Smooth muscle cell (in vitro differentiated cells): ENCODE measurements around the gene KCNT2. TPM values are rescaled to one million over a fixed set of nuclear protein-coding genes. Genes with fewer than 3 reads are reported as not detected.

ENCODE experiments used
- DNase-seq: peaks from one replicate; lab custom pipeline; 2025; ENCODE audit not compliant: unreplicated experiment; lab: John Stamatoyannopoulos, UW
- H2AFZ ChIP-seq: fragments of 200-600 bp; sonication (generic); 2 replicates; pipeline ENCODE4 v1.6.0; 2016; ENCODE audit warnings: antibody characterized with exemption, low read depth, mild to moderate bottlenecking
- H3F3A ChIP-seq: fragments of 200-600 bp; sonication (generic); 2 replicates; pipeline ENCODE4 v1.6.0; 2017; ENCODE audit warnings: antibody characterized with exemption, low read depth
- H3K27ac ChIP-seq: fragments of 200-600 bp; sonication (generic); 2 replicates; pipeline ENCODE4 v1.5.1; 2016; ENCODE audit warnings: low read depth, mild to moderate bottlenecking
- H3K27me3 ChIP-seq: fragments of 200-600 bp; sonication (generic); 2 replicates; pipeline ENCODE4 v1.6.1; 2016; ENCODE audit warnings: low read depth, mild to moderate bottlenecking
- H3K36me3 ChIP-seq: fragments of 200-600 bp; sonication (generic); 2 replicates; pipeline ENCODE4 v1.5.1; 2016; ENCODE audit warnings: low read depth
- H3K4me1 ChIP-seq: fragments of 200-600 bp; sonication (generic); 2 replicates; pipeline ENCODE4 v1.5.1; 2016; ENCODE audit warnings: low read depth
- H3K4me2 ChIP-seq: fragments of 200-600 bp; sonication (generic); 2 replicates; pipeline ENCODE4 v1.6.0; 2016; ENCODE audit warnings: mild to moderate bottlenecking
- H3K4me3 ChIP-seq: fragments of 200-600 bp; sonication (generic); 2 replicates; pipeline ENCODE4 v1.5.1; 2016; ENCODE audit warnings: mild to moderate bottlenecking
- H3K79me2 ChIP-seq: fragments of 200-600 bp; sonication (generic); 2 replicates; pipeline ENCODE4 v1.6.0; 2016; ENCODE audit warnings: low read depth, mild to moderate bottlenecking
- H3K9ac ChIP-seq: fragments of 200-600 bp; sonication (generic); 2 replicates; pipeline ENCODE4 v1.6.0; 2016; ENCODE audit warnings: low read depth
- H3K9me3 ChIP-seq: fragments of 200-600 bp; sonication (generic); replicated peaks from 2 replicates; pipeline ENCODE4 v1.5.1; 2016; ENCODE audit warnings: low read depth
- H4K20me1 ChIP-seq: fragments of 200-600 bp; sonication (generic); 2 replicates; pipeline ENCODE4 v1.6.0; 2016; ENCODE audit warnings: low read depth
- CTCF ChIP-seq: fragments of 200-600 bp; sonication (generic); IDR thresholded peaks from 2 replicates; pipeline ENCODE4 v1.5.1; 2017; ENCODE audit warnings: borderline replicate concordance, mild to moderate bottlenecking, antibody characterized with exemption; ENCODE audit not compliant: insufficient read depth, poor library complexity, severe bottlenecking
- WGBS: methylation state at CpG from one replicate; pipeline ENCODE4 v1.1.7; 2016; ENCODE audit warnings: low lambda C conversion rate; 5-methylcytosine and 5-hydroxymethylcytosine counted together
- polyA plus RNA-seq: library from polyadenylated mRNA; unstranded; fragments of >200 nt; fragmentation: Nextera tagmentation; extraction: Ambion mirVana; gene quantifications from 2 replicates; pipeline ENCODE4 v1.2.1, GENCODE V29; 2016
- total RNA-seq: library from RNA; depleted of rRNA; stranded (reverse); fragments of >200 nt; gene quantifications from 2 replicates; pipeline ENCODE4 v1.2.3, GENCODE V29; 2014

KCNT2 gene
- total and polyA plus RNA-seq, 2 experiments from 2014 or later = 1.3 to 2.7 TPM

DNA sequence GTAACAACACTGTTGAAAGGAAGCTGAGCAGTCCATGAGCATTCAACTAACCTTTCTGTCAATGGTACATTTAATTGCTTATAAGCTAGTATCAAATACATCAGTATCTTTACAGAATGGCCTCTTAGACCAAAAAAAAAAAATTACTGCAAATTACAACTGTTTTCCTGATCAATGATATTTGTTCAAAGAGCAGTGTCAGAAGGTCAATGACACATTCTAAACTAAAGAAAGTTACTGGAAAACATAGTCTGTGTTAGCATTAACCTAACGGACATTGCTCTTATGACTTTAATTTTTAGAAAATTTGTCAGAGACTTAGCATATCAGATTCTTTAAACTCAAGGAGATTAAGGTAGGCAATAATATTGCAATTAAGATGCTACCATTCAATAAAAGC lies 162.5 kb downstream of the KCNT2 start:
- Histone ChIP-seq H3K9ac (no peak overlapping the region), H3K9me3 (no peaks in the 10 kb centered on the region), H3K27ac (no peak overlapping the region), H3F3A (no peaks in the 10 kb centered on the region), H4K20me1 (no peaks in the 10 kb centered on the region), H3K79me2 (no peaks in the 10 kb centered on the region), H3K36me3 (no peaks in the 10 kb centered on the region), H2AFZ (no peak overlapping the region), H3K4me3 (no peak overlapping the region), H3K4me1 (peaks cover 3% of the 10 kb centered on the region), H3K4me2 (no peak overlapping the region), H3K27me3 (no peaks in the 10 kb centered on the region)
- WGBS = 100% methylated on average over 1 of the region's 1 CpG
- DNase-seq = no peak
- no peak for TF ChIP-seq CTCF

DNA sequence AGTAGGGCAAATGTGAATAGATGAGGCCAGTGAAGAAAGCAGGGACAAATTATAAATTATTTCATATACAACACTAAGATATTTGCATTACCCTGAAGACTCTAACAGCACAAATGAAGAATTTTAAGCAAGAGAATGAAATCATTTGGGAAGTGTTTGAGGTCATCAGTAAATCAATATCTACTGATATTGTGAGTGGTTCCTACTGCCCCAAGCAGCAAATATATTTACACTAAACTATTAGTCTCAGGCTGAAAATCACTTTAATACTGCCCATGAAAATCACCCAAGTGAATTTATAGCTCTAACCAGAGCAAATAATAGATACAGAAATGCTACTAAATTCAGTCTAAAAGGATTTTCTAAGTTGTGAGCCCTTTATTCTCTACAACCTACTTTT lies 163.6 kb downstream of the KCNT2 start:
- TF ChIP-seq CTCF = no peak
- no peak overlapping the region for H3K4me3 ChIP-seq
- H3K9ac ChIP-seq = no peak overlapping the region
- H3K4me2 ChIP-seq = no peak overlapping the region
- H3K36me3 ChIP-seq = no peaks in the 10 kb centered on the region
- H3K4me1 ChIP-seq = no peaks in the 10 kb centered on the region
- no peaks in the 10 kb centered on the region for H3K9me3 ChIP-seq
- no peak for DNase-seq
- no peaks in the 10 kb centered on the region for H4K20me1 ChIP-seq
- H3K27ac ChIP-seq = no peak overlapping the region
- no peaks in the 10 kb centered on the region for H3F3A ChIP-seq
- no peaks in the 10 kb centered on the region for H3K79me2 ChIP-seq
- no peaks in the 10 kb centered on the region for H3K27me3 ChIP-seq
- no peak overlapping the region for H2AFZ ChIP-seq

DNA sequence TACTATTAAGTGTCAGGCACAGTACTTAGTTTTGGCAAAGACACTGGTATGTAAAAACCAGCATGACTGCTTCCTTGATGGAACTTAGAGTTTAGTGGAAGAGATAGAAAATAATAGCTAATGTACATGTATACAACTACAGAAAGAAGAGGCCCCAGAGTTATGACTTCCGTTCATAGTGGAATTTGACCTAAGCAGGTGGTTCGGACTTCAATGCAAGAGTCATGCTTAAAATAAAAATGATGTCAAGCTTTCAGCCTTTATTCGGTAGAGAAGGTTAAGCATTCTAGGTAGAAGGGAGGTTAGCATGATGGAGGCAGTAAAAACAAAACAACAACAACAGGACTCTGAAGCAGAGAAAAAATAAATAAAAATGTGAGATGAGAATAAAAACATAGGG lies 165.9 kb downstream of the KCNT2 start:
- no peak for DNase-seq
- no peaks in the 10 kb centered on the region for H3K79me2 ChIP-seq
- no peaks in the 10 kb centered on the region for H3K36me3 ChIP-seq
- H2AFZ ChIP-seq = no peak overlapping the region
- H3K27me3 ChIP-seq = no peaks in the 10 kb centered on the region
- H3K4me3 ChIP-seq = no peak overlapping the region
- no peak overlapping the region for H3K27ac ChIP-seq
- H3K4me1 ChIP-seq = no peaks in the 10 kb centered on the region
- H4K20me1 ChIP-seq = no peaks in the 10 kb centered on the region
- 100% methylated on average over 3 of the region's 3 CpGs for WGBS
- H3K9me3 ChIP-seq = no peaks in the 10 kb centered on the region
- H3K9ac ChIP-seq = no peak overlapping the region
- no peak for TF ChIP-seq CTCF
- no peak overlapping the region for H3K4me2 ChIP-seq
- H3F3A ChIP-seq = no peaks in the 10 kb centered on the region

DNA sequence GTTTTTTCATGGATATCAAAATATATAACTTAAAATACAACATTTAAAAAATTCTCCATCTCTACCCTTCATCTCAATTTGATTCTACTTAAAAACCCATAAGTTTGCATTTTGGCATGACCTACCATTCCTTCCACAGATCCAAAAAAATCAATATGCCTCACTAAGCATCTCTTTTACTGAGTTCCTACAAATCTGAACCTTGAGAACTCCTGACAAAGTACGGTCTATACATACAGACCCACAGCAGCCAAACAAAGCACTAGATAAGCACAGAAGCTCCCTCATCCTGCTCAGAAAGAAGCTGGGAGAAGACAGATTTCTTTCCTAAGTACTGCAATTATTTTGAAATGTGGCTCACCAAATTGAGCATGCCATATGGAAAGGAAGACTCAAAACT lies 167.5 kb downstream of the KCNT2 start:
- Histone ChIP-seq H2AFZ (no peak overlapping the region), H3K27me3 (no peaks in the 10 kb centered on the region), H3F3A (no peaks in the 10 kb centered on the region), H3K9me3 (no peaks in the 10 kb centered on the region), H3K4me1 (no peaks in the 10 kb centered on the region), H3K4me3 (no peak overlapping the region), H4K20me1 (no peaks in the 10 kb centered on the region), H3K79me2 (no peaks in the 10 kb centered on the region), H3K9ac (no peak overlapping the region), H3K4me2 (no peak overlapping the region), H3K36me3 (no peaks in the 10 kb centered on the region), H3K27ac (no peak overlapping the region)
- no peak for TF ChIP-seq CTCF
- 71% methylated on average over 1 of the region's 1 CpG for WGBS
- DNase-seq = no peak
